RCC 7860 (cell line): ENCODE measurements around the gene APCS.

ENCODE experiments used
- DNase-seq: peaks from one replicate; pipeline ENCODE4 v3.0.0-alpha.2; 2015; ENCODE audit warnings: low spot score
- FAIRE-seq: peaks from 2 replicates; lab custom pipeline; 2012; peaks lifted over from hg19 to GRCh38; lab: Jason Lieb, UNC

The APCS gene, protein sequence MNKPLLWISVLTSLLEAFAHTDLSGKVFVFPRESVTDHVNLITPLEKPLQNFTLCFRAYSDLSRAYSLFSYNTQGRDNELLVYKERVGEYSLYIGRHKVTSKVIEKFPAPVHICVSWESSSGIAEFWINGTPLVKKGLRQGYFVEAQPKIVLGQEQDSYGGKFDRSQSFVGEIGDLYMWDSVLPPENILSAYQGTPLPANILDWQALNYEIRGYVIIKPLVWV

DNA sequence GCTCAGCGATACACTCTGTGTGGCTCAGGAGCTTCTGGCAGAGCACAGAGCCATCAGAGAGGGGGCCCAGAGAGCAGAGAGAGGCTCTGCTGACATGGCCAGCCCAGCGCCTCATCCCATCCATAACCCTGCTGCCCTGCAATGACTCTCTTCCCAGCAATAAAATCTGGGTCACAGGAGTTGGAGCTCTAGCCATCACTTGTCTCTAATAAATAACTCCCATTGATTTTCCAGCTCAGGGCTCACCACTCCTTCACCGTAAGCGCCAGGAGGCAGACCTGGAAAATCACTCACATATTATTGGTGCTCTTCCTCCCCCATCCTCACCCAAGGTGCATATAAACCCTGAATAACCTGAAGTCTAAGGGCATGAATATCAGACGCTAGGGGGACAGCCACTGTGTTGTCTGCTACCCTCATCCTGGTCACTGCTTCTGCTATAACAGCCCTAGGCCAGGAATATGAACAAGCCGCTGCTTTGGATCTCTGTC, at the start of gene APCS:
APCS (plus strand) TSS at position 366 of the 491 bp plus-strand sequence; CDS start at position 462, 96 bp downstream.
- FAIRE-seq: no peak

DNA sequence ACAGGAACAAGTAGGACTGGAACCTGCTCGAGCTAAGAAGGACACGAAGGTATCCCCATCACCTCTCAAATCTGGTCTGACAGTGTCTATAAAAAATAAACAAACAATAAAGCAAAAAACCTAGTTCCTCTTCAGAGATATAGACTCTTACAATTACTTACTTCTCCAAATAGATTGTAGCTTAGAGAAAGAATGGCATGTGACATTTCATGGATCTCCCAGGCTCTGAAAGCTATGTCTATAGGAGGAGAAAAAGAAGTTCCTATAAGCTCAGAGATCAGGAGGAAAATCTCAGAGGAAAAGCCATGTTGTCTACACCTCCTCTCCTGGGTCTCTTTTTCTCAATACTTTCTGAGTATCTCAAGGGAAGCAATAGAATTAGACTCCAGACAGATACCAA, 39.5 kb upstream of the APCS start:
- no peak for DNase-seq
- no peak for FAIRE-seq

More for the DNA sequence above, at the start of gene APCS:
- DNase-seq: no peak

DNA sequence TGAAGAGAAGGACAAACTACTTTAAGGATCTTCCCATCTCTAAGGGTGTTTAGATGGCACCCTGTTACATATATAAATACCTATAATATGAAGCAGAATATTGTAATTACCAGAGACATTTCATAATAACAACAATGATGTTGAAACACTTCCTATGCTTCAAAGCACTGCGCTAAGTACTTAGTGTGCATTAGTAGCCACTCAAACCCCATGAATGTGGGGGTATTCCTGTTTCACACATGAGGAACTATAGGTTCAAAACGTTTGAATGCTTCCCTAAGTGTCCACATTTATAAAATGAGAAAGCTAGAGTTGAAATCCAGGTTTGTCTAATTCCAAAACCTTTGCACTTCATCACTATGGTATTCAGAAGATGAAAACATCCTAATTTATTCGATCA, 33.4 kb upstream of the APCS start:
- DNase-seq (no peak), FAIRE-seq (no peak)

DNA sequence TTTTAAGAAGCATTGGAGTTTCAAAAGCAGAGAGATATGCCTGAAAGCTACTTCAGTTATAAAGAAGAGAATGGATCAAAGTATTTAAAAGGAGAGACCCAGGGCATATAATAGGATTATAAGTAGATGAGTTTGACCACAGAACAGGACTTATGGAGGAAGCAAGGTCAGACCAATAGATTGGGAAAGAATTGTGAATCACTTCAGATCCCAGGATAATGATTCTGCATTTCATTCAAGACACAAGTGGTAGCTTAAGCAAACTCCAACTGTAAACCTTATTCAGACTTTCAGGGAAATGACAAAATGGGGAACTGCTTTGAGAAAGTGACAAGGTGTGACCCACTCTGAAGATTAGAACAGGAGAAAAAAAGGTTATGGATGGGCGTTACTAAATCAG, 32.9 kb upstream of the APCS start:
- FAIRE-seq: no peak
- DNase-seq: no peak

DNA sequence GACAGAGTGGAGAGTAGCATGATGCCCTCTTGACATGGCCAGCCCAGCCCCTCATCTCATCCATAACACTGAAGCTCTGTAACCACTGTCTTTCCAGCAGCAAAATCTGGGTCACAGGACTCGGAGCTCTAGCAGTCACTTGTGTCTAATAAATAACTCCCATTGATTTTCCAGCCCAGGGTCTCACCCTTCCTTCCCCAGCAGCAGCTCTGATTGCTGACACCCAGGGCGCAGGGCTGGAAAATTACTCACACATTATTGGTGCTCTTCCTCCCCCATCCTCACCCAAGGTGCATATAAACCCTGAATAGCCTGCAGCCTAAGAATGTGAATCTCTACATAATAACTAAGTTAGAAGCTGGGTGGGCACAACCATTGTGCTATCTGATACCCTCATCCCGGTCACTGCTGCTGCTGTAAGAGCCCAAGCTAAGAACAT, 30.7 kb upstream of the APCS start:
- DNase-seq: no peak
- FAIRE-seq: no peak

DNA sequence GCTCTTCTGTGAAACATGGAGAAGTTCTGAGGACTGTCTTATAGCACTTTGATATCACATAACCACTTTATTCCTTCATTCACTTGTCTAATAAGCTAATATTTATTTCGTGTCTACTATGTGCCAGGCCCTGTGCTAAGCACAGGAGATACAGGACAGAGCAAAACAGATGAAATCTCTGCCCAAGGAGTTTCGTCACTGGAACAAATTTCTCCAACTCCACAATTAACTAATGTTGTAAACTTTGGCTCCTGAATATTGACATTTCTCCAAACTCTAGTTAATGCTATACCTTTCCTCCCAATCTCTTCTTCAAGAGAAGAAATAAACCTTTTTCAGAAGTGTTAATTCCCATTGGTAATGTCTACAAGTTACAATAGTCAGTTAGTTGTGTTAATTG, 27.0 kb upstream of the APCS start:
- DNase-seq: no peak
- FAIRE-seq: no peak

DNA sequence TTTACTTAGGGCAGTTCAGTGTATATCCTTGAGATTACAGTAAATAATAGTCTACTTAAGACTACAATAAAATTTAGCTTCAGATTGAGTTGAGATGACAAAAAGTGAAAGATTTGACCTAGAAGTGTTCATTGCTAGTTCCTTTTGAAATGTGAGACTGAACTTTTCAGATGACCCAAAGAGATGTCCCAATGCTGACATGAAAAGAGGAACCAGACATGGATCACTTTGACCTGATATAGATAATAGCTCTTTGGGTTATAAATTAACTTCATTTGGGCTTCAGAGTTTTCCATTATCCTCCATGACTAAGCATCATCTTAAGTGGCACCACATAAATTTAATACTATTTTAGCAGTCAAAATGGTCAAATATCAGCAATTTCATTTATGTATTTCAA, 26.1 kb upstream of the APCS start:
- FAIRE-seq (no peak), DNase-seq (no peak)

DNA sequence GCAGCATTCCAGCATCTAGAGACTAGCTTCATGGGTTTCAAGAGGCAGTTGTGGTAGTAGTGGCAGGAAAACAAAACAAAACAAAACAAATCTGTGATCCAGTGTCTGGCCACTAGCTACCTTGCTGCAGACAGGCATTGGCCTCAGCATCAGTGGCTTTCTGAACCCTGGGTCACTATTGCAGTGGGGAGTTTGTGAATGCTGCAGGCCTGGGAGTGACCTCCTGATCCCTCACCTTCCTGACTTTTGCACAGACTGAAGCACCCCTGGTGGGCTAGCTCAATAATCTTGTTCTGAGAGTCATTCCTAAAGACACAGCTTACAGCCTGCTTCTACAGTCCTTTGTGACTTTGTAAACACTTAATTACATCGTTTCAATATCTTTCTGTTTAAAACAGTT, 24.9 kb upstream of the APCS start:
- no peak for DNase-seq
- FAIRE-seq: no peak

DNA sequence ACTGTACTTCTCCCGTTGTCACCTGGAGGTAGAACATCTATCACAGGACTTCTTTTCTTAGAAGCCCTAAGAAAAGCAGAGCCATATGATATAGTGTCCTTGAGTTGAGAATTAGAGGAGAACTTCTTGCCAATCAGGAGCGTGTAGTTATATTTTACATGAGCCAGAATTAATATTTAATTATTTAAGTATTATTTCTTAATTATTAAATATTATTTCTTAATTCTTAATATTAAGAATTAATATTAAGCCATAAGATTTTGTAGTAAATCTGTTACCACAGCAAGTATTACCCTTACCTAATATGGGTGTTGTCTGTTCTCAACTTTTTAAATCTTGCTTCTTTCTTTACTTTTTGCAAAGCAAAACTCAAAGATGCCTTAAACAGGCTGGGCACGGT, 10.2 kb upstream of the APCS start:
- DNase-seq: no peak
- no peak for FAIRE-seq

DNA sequence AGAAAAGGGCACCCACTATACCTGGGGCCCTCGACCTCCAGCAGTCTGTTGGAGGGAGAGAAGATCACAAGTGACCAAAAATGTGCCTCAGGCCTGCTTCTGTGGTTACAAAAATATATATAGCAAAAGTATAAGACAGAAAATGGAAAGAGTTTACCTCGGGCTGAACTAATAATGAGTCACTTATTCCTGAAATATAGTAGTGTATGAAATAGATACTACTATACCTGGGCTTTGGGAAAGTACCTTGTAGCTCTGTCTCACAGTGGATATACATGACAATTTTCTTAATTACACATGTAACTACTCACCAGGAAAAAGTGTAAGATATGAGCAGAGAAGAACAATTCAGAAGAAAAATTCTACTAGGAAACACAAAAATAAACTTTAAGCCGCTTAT, 7.3 kb upstream of the APCS start:
- FAIRE-seq: no peak
- DNase-seq: no peak

DNA sequence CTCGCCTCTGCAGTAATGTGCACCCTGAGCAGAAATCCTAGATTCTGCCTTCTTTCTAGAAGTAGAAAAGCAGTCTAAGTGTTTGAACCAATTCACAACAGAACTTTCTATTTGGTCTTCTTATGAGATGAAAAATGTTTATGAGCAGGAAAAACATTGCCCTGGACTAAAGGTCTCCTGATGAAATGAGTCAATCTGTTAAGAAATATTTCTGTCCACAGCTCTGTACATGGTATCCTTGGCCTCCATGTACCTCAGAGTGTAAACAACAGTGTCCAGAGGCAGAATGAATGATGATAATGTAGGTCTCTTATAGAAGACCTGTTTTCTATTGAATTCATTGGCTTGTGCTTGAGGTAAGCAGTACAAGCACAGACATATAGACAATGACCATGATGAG, 6.2 kb upstream of the APCS start:
- DNase-seq (no peak), FAIRE-seq (no peak)

DNA sequence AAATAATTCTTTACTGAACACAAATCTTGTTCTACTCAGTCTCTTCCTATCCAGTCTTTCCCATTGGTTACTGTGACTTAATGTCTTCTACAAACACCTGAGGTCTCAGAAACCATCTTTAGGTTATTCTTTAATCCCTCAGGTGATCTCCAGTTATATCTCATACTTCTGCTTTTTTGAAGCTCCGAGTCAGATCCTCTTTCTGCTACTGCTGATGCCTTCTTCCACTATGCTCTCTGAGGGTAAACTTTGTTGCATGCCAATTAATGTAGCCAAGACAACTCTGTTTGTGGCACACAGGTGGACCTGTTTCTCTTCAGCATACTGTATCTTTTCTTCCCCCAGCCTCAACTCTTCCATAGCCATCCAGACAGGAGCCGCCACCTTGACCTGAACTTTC, 3.1 kb upstream of the APCS start:
- DNase-seq: no peak
- no peak for FAIRE-seq

DNA sequence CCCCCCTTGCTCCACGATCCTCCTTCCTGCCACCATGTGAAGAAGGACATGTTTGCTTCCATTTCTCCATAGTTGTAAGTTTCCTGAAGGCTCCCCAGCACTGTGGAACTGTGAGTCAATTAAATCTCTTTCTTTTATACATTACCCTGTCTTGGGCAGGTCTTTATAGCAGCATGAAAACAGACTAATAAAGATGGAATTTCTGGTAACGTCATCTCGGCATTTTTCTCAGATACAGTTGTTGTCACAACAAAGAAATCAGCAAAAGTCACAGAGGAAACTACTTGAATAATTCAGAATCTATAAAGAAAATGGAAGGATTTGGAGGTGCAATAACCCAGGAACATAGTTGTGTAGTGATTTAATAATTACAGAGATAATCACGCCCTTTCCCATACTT, 4.4 kb downstream of the APCS start:
- no peak for FAIRE-seq
- no peak for DNase-seq

DNA sequence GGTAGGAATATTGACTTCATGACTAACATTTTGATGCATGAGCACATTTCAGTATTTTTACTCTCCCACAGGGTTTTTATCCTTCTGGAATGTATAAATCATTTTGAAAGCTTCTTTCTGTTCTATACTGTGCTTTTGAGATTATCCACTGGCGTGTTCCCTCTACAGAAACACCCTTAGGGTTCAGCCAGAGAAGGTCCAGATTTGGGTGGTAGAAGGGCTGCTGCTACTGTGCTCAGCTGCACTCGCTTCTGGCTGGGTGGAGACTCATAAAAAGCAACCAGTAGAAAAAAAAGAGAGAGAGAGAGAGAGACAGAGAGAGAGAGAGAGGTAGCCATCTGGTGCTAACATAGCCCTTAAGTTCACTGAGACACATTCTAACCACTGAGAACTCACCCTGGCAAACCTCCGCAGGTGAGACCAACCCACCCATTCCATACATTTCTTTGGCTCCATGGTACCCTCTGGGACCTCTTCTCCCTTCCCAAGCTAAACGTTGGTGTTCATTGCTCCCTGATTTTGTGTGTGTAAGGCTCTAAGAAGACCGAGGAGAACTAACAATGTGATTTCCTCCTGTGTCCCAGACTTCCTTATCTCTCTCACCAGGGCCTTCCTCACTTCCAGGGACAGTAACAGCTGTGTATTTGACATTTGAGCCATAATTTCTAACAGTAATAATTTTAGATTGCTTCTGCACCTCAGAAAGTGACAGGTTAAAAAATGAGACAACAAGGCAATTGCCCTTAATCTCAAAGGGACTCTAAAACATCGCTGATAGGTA, 7.2 kb downstream of the APCS start:
- FAIRE-seq (no peak), DNase-seq (peak; percentile 9)

DNA sequence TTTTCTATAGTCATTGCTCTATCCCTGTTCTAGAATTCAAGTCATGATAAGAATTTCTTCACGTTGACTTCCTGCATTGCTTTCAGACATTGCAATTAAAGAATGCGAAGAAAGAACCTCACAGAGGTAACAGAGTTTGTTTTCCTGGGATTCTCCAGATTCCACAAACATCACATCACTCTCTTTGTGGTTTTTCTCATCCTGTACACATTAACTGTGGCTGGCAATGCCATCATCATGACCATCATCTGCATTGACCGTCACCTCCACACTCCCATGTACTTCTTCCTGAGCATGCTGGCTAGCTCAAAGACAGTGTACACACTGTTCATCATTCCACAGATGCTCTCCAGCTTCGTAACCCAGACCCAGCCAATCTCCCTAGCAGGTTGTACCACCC, 10.6 kb downstream of the APCS start:
- FAIRE-seq (peak; percentile 99), DNase-seq (peak; percentile 99)

DNA sequence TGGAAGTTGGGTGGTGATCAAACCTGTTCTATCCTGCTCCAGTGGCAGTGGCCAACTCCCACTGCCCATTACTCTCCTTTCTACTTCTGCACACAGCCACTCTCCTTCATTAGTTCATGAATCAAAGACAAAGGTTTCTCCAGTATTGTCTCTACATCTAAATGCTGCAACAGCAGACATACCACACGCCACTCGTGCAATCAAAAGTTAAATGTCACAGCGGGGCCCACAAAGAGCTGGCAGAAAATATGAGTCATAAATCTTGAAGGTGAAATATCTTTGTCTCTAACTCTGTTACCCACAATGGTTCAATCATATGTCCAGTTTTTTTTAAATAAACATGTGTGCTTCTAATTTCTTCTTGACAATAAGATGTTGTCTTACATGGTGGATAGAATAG, 13.3 kb downstream of the APCS start:
- FAIRE-seq (peak; percentile 42), DNase-seq (peak; percentile 18)

DNA sequence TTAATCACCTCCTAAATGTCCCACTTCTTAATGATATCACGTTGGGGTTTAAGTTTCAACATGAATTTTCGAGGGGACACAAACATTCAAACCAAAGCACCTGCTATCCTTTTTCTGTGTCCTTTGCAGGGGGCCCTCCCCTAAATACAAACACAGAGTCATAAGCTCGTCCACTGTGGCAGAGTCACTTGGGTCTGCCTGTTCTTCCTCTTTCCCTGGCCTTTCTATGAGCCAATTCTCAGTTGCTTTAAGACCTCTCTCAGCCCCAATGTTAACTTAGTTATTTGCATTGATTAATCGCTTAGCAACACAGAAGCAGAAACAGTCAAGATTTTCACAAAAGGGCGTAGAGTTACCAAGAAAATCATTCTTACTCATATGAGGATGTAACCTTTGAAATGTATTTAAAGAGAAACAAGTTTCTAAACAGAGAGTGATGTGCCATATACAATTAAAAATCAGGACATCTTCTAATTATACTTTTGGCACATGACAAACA, 14.9 kb downstream of the APCS start:
- FAIRE-seq (no peak), DNase-seq (no peak)

DNA sequence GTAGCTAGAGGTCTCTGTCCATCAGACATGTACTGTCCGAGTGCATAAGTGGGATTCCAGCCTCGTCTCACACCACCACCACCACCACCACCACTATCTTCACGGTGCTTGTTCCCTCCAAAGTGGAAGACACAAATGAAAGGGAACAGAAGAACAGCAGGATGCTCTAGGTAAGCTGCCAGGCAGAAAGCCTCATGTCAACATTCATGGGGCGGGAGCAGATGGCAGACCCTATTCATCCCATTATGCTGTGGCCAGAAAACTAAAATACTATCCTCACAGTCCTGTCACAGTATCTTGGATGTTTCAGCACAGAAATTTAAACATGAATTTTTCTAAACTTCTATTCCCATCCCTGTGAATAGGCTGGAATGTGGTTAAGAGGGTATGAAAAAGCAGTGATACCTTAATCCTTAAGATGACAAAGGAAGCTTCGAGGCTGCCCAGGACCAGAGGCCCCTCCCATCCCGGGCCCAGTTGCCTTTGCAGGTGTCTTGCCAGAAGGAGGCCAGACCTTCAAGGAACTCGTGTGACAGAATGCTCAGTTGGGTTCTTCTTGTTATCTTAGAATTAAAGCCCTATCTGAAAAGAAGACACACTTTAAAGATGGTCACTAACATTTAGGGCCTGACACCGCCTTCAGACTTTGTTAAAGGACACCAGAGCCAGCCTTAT, 24.7 kb downstream of the APCS start:
- no peak for DNase-seq
- no peak for FAIRE-seq

DNA sequence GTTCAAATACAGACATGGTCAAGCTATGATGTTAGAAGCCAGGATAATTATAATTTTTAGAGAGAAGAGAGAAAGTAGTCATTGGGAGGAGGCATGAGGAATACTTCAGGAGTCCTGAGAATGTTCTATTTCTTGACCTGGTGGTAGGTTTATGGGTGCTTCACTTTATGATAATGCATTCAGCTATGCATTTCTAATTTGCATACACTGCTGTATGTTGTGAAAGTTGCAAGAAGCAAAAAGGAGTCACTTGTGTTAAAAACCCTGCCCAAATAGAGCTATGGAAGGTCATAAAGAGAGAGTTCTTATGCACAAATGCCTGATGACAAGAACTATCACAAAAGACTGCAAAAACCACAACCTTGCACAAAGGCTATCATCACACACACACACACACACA, 45.3 kb downstream of the APCS start:
- FAIRE-seq (no peak), DNase-seq (no peak)
